HepG2 (cell line): Measurements from ENCODE around the gene PROC. TPM values are rescaled to one million over a fixed set of nuclear protein-coding genes. Genes with fewer than 3 reads are reported as not detected.
A peak's percentile ranks its signal among the peaks of the same experiment; 100 is the strongest.

ENCODE experiments used
- ATAC-seq: fragments of 200-7000 bp; cut with Tn5 transposase; 3 replicates; pipeline ENCODE4 v1.9.1; 2020; ENCODE audit warnings: mild to moderate bottlenecking, moderate library complexity
- BruUV-seq: library from RNA; stranded (reverse); fragments of 400-500 nt; replicated peaks from 2 replicates; lab custom pipeline; 2021; lab: Mats Ljungman, UMichigan
- CTCF ChIA-PET: fragments of 300-600 bp; formaldehyde crosslinking; extraction: SDS; loops from one replicate; lab custom pipeline; 2021; ENCODE audit warnings: low total read pairs, inconsistent platforms, low intra/inter-chr PET ratio; lab: Yijun Ruan, JAX
- POLR2A ChIA-PET: fragments of 350-600 bp; sonication (Branson Sonifier 250); formaldehyde crosslinking; loops from one replicate; lab custom pipeline; 2020; ENCODE audit warnings: antibody characterized with exemption, inconsistent platforms; lab: Yijun Ruan, JAX
- DNase-seq: peaks from one replicate; pipeline ENCODE4 v3.0.0-alpha.2; 2015; ENCODE audit warnings: low spot score
- FAIRE-seq: peaks from 3 replicates; lab custom pipeline; 2011; peaks lifted over from hg19 to GRCh38; lab: Jason Lieb, UNC
- H2AFZ ChIP-seq: one replicate; pipeline ENCODE4 v1.6.1; 2011; ENCODE audit warnings: low read length, inconsistent platforms
- H3K27ac ChIP-seq: fragments of 300-600 bp; 3 replicates; pipeline ENCODE4 v1.8.0; 2011; ENCODE audit warnings: mixed run types, mild to moderate bottlenecking, mixed read lengths, low read length, inconsistent platforms; ENCODE audit not compliant: insufficient read depth; ENCODE audit errors: extremely low read length
- H3K27me3 ChIP-seq, 2 experiments: fragments of 200-600 bp in 1 of 2; 2 replicates in 1 of 2; 3 replicates in 1 of 2; pipeline versions ENCODE4 v1.6.0 to v1.8.0; 2011; ENCODE audit warnings: low read length in 2 of 2, mild to moderate bottlenecking in 2 of 2, moderate library complexity in 2 of 2, inconsistent platforms in 1 of 2; ENCODE audit not compliant: insufficient read depth in 2 of 2, control insufficient read depth in 1 of 2
- H3K36me3 ChIP-seq, 2 experiments: fragments of 200-600 bp in 1 of 2; replicated peaks in 1 of 2; 2 replicates in 1 of 2; 3 replicates in 1 of 2; pipeline versions ENCODE4 v1.5.1 to v1.8.0; 2011; ENCODE audit warnings: low read length in 2 of 2, inconsistent platforms in 1 of 2; ENCODE audit not compliant: insufficient read depth in 2 of 2, control insufficient read depth in 1 of 2
- H3K4me1 ChIP-seq: 2 replicates; pipeline ENCODE4 v1.5.1; 2012; ENCODE audit warnings: low read length, inconsistent platforms; ENCODE audit not compliant: insufficient read depth
- H3K4me2 ChIP-seq: 2 replicates; pipeline ENCODE4 v1.6.0; 2011; ENCODE audit warnings: low read depth, low read length, inconsistent platforms
- H3K4me3 ChIP-seq, 3 experiments: fragments of 200-600 bp in 1 of 3; sonication (generic), shearing (Covaris generic) in 1 of 3; replicated peaks in 1 of 3; 2 replicates each; pipeline ENCODE4 v1.5.1; 2011 to 2016; ENCODE audit warnings: low read length in 3 of 3, inconsistent platforms in 2 of 3, low read depth in 2 of 3, mild to moderate bottlenecking in 2 of 3, control low read depth in 1 of 3, mixed read lengths in 1 of 3; ENCODE audit not compliant: insufficient read depth in 1 of 3
- H3K79me2 ChIP-seq: one replicate; pipeline ENCODE4 v1.6.1; 2011; ENCODE audit warnings: low read length, inconsistent platforms; ENCODE audit not compliant: insufficient read depth
- H3K9ac ChIP-seq: 2 replicates; pipeline ENCODE4 v1.6.0; 2011; ENCODE audit warnings: mild to moderate bottlenecking, low read depth, low read length, inconsistent platforms; ENCODE audit not compliant: insufficient read depth
- H3K9me3 ChIP-seq: 2 replicates; pipeline ENCODE4 v1.5.1; 2012; ENCODE audit warnings: mild to moderate bottlenecking, low read length
- H4K20me1 ChIP-seq: 2 replicates; pipeline ENCODE4 v1.6.0; 2011; ENCODE audit warnings: inconsistent platforms, mild to moderate bottlenecking, low read length, moderate library complexity; ENCODE audit not compliant: insufficient read depth
- ATF7 ChIP-seq, 2 experiments: fragments of 450-650 bp in 1 of 2; sonication (generic) in 1 of 2; formaldehyde crosslinking in 1 of 2; IDR thresholded peaks; 2 replicates each; pipeline versions ENCODE4 v1.4.0 to v1.6.1; 2016 to 2020; ENCODE audit warnings: antibody characterized with exemption in 1 of 2, mild to moderate bottlenecking in 1 of 2, missing genetic modification reagents in 1 of 2
- CREM ChIP-seq, 2 experiments: sonication (generic) in 1 of 2; formaldehyde crosslinking in 1 of 2; IDR thresholded peaks; 2 replicates each; pipeline versions ENCODE4 v1.4.0 to v1.6.1; 2016 to 2020; ENCODE audit warnings: antibody characterized with exemption in 1 of 2, mild to moderate bottlenecking in 1 of 2, missing genetic modification reagents in 1 of 2
- FOXA1 ChIP-seq, 2 experiments: fragments of 450-650 bp in 1 of 2; sonication (generic) in 1 of 2; formaldehyde crosslinking in 1 of 2; IDR thresholded peaks; 2 replicates each; pipeline versions ENCODE4 v1.4.0 to v1.6.1; 2016 to 2020; ENCODE audit warnings: missing genetic modification reagents in 1 of 2
- FOXM1 ChIP-seq: sonication (generic); formaldehyde crosslinking; IDR thresholded peaks from 2 replicates; pipeline ENCODE4 v1.5.0; 2020; ENCODE audit warnings: missing genetic modification reagents
- KDM1A ChIP-seq: IDR thresholded peaks from 2 replicates; pipeline ENCODE4 v1.6.1; 2016; ENCODE audit warnings: missing compliant biosample characterization
- KLF11 ChIP-seq: IDR thresholded peaks from 2 replicates; pipeline ENCODE4 v1.6.1; 2016; ENCODE audit warnings: missing compliant biosample characterization
- MAX ChIP-seq: IDR thresholded peaks from 2 replicates; pipeline ENCODE4 v1.6.1; 2012; ENCODE audit warnings: inconsistent platforms
- NONO ChIP-seq, 2 experiments: fragments of 450-650 bp in 1 of 2; sonication (generic) in 1 of 2; formaldehyde crosslinking in 1 of 2; IDR thresholded peaks in 1 of 2; conservative IDR thresholded peaks in 1 of 2; 2 replicates each; pipeline versions ENCODE4 v1.6.1 to v1.8.0; 2017 to 2022; ENCODE audit warnings: mild to moderate bottlenecking in 1 of 2, missing genetic modification reagents in 1 of 2, moderate library complexity in 1 of 2
- NR2F2 ChIP-seq: IDR thresholded peaks from 2 replicates; pipeline ENCODE4 v1.6.1; 2012; ENCODE audit warnings: low read depth, inconsistent platforms, borderline replicate concordance
- SALL1 ChIP-seq: sonication (generic); formaldehyde crosslinking; IDR thresholded peaks from 2 replicates; pipeline ENCODE4 v1.8.0; 2022; ENCODE audit warnings: mild to moderate bottlenecking, missing genetic modification reagents
- SP140L ChIP-seq: sonication (generic); formaldehyde crosslinking; IDR thresholded peaks from 2 replicates; pipeline ENCODE4 v1.4.0; 2020; ENCODE audit warnings: missing genetic modification reagents, borderline replicate concordance
- TGIF2 ChIP-seq: IDR thresholded peaks from 2 replicates; pipeline ENCODE4 v1.6.1; 2016; ENCODE audit warnings: control low read depth, missing compliant biosample characterization
- THAP7 ChIP-seq: sonication (generic); formaldehyde crosslinking; IDR thresholded peaks from 2 replicates; pipeline ENCODE4 v1.8.1; 2023; ENCODE audit warnings: mild to moderate bottlenecking, missing genetic modification reagents
- YEATS4 ChIP-seq: sonication (generic); formaldehyde crosslinking; IDR thresholded peaks from 2 replicates; pipeline ENCODE4 v1.4.0; 2020; ENCODE audit warnings: missing genetic modification reagents, borderline replicate concordance
- ZNF720 ChIP-seq: sonication (generic); formaldehyde crosslinking; IDR thresholded peaks from 2 replicates; pipeline ENCODE4 v1.4.0; 2020; ENCODE audit warnings: missing genetic modification reagents
- ZNF737 ChIP-seq: sonication (generic); formaldehyde crosslinking; IDR thresholded peaks from 2 replicates; pipeline ENCODE4 v1.5.0; 2020; ENCODE audit warnings: missing genetic modification reagents, mild to moderate bottlenecking, borderline replicate concordance
- ZNF850 ChIP-seq: sonication (generic); formaldehyde crosslinking; conservative IDR thresholded peaks from 2 replicates; pipeline ENCODE4 v1.9.0; 2021; ENCODE audit warnings: mild to moderate bottlenecking, missing genetic modification reagents
- WGBS: methylation state at CpG from one replicate; pipeline ENCODE4 v1.1.6; 2017; ENCODE audit warnings: low lambda C conversion rate; 5-methylcytosine and 5-hydroxymethylcytosine counted together
- in situ Hi-C: cut with HindIII; loops from 2 replicates; pipeline ENCODE4 v1.10.0; 2017; ENCODE audit warnings: low pct_unique_long_range_greater_than_20kb; ENCODE audit not compliant: extremely low pct_ligation_motif_present
- intact Hi-C: fragments of 100-400 bp; cut with micrococcal nuclease; formaldehyde crosslinking; loops from one replicate; pipeline ENCODE4 v1.10.0; 2022; ENCODE audit not compliant: unreplicated experiment
- polyA plus RNA-seq, 8 experiments: library from polyadenylated mRNA; depleted of rRNA in 3 of 8; stranded (reverse) in 7 of 8; unstranded in 1 of 8; fragments of >200 nt; fragmentation: Illumina TruSeq in 4 of 8; extraction: Trizol in 4 of 8; gene quantifications; 2 replicates each; pipeline versions ENCODE4 v1.2.1 to v1.2.3, GENCODE V29; 2011 to 2016; ENCODE audit warnings: low read depth in 4 of 8, missing spikeins in 1 of 8, mixed read lengths in 1 of 8; ENCODE audit not compliant: insufficient read depth in 1 of 8
- total RNA-seq, 5 experiments: library from RNA; depleted of rRNA; stranded (reverse); fragments of >200 nt; fragmentation: Illumina TruSeq; extraction: Trizol; gene quantifications; 2 replicates each; pipeline ENCODE4 v1.2.3, GENCODE V29; 2016; ENCODE audit warnings: low read depth in 1 of 5
- TF ChIP-seq, protein P1 (sequence below): sonication (generic); formaldehyde crosslinking; IDR thresholded peaks from 2 replicates; pipeline ENCODE4 v1.4.0; 2020; ENCODE audit warnings: missing genetic modification reagents, borderline replicate concordance

Gene PROC
- total and polyA plus RNA-seq, 2 of the 13 experiments (the other 11 are each of a cell fraction or from before 2014, with no cell fraction given) = 134 to 185 TPM

- H3K9me3 ChIP-seq = no peaks in the 10 kb centered on the region
- WGBS = 26% methylated on average over 8 of the region's 8 CpGs
- H4K20me1 ChIP-seq = no peaks in the 10 kb centered on the region
- BruUV-seq = no TSS peak
- ChIA-PET CTCF (interaction anchor here (0.9 to 2.8 kb wide), 8 partner anchors 16 to 257 kb away, joined by 3 to 33 read pairs (median 6); partner anchors contain the start of gene PROC), POLR2A (interaction anchor here (0.8 to 5.9 kb wide), 22 partner anchors 12 to 257 kb away, joined by 3 to 74 read pairs (median 8); partner anchors contain the start of genes ERCC3, IWS1 and PROC)
- H2AFZ ChIP-seq = peak overlapping the region; percentile 60
- H3K36me3 ChIP-seq = no peaks in the 10 kb centered on the region
- ATAC-seq (peak; percentile 88), DNase-seq (peak; percentile 85), FAIRE-seq (peak; percentile 15)
- intact Hi-C loops (loop anchor here (1.0 kb wide), 6 partner anchors 15 to 129 kb away; partner anchors contain the start of genes MAP3K2 and PROC), in situ Hi-C loops (loop anchor here (5.0 kb wide), 1 partner anchor 126 kb away; no protein-coding TSS in a partner anchor)
- H3K27me3 ChIP-seq = no peaks in the 10 kb centered on the region
- H3K79me2 ChIP-seq = peaks cover 14% of the 10 kb centered on the region
- peak overlapping the region; percentile 93 for H3K27ac ChIP-seq
- peak overlapping the region; percentile 71 for H3K4me2 ChIP-seq
- H3K9ac ChIP-seq = peak overlapping the region; percentile 64
- peak overlapping the region in 2 of 3 experiments; percentile 27 to 38; a peak in 4 of 6 replicates for H3K4me3 ChIP-seq
- peaks cover 83% of the 10 kb centered on the region for H3K4me1 ChIP-seq
- TF ChIP-seq ZNF720 (CRISPR knock-in tag) (no peak), MAX (peak; percentile 16; the same call in 1 of the 2 replicates), NONO (IDR thresholded peaks at IDR 0.05) (no peak), NONO (CRISPR knock-in tag; conservative IDR thresholded peaks at IDR 0.05) (peak; percentile 69; the same call in 1 of the 2 replicates), SP140L (CRISPR knock-in tag) (0 out of 2 replicates have a peak, but pooled peaks have one; percentile 31), CREM (IDR thresholded peaks at IDR 0.05) (no peak), CREM (CRISPR knock-in tag; IDR thresholded peaks at IDR 0.05) (no peak), FOXM1 (CRISPR knock-in tag) (no peak), NR2F2 (no peak), SALL1 (CRISPR knock-in tag) (peak; percentile 59), FOXA1 (IDR thresholded peaks at IDR 0.05) (no peak), FOXA1 (CRISPR knock-in tag; IDR thresholded peaks at IDR 0.05) (0 out of 2 replicates have a peak, but pooled peaks have one; percentile 23), KLF11 (no peak), ZNF850 (CRISPR knock-in tag) (no peak), TGIF2 (CRISPR knock-in tag) (0 out of 2 replicates have a peak, but pooled peaks have one; percentile 48), YEATS4 (no peak), ZNF737 (CRISPR knock-in tag) (0 out of 2 replicates have a peak, but pooled peaks have one; percentile 51), THAP7 (CRISPR knock-in tag) (0 out of 2 replicates have a peak, but pooled peaks have one; percentile 4), ATF7 (IDR thresholded peaks at IDR 0.05) (no peak), ATF7 (CRISPR knock-in tag; IDR thresholded peaks at IDR 0.05) (0 out of 2 replicates have a peak, but pooled peaks have one; percentile 48), KDM1A (no peak; the same call in 1 of the 2 replicates)
- TF ChIP-seq, protein P1, sequence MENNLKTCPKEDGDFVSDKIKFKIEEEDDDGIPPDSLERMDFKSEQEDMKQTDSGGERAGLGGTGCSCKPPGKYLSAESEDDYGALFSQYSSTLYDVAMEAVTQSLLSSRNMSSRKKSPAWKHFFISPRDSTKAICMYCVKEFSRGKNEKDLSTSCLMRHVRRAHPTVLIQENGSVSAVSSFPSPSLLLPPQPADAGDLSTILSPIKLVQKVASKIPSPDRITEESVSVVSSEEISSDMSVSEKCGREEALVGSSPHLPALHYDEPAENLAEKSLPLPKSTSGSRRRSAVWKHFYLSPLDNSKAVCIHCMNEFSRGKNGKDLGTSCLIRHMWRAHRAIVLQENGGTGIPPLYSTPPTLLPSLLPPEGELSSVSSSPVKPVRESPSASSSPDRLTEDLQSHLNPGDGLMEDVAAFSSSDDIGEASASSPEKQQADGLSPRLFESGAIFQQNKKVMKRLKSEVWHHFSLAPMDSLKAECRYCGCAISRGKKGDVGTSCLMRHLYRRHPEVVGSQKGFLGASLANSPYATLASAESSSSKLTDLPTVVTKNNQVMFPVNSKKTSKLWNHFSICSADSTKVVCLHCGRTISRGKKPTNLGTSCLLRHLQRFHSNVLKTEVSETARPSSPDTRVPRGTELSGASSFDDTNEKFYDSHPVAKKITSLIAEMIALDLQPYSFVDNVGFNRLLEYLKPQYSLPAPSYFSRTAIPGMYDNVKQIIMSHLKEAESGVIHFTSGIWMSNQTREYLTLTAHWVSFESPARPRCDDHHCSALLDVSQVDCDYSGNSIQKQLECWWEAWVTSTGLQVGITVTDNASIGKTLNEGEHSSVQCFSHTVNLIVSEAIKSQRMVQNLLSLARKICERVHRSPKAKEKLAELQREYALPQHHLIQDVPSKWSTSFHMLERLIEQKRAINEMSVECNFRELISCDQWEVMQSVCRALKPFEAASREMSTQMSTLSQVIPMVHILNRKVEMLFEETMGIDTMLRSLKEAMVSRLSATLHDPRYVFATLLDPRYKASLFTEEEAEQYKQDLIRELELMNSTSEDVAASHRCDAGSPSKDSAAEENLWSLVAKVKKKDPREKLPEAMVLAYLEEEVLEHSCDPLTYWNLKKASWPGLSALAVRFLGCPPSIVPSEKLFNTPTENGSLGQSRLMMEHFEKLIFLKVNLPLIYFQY (CRISPR knock-in tag) = no peak
Observed at GRCh38 chr2:127453392-127454171, 35.4 kb downstream of the PROC start.
